COLO829 (cell line): Measurements from ENCODE around the gene DCDC2C.

Source experiments
- DNase-seq: peaks from one replicate; pipeline ENCODE4 v3.0.0; 2012; ENCODE audit warnings: low spot score

The DCDC2C gene

GRCh38 chr2:3712831-3713503, 9.6 kb downstream of the DCDC2C start:
- no peak for DNase-seq

GRCh38 chr2:3718679-3719078, 15.3 kb downstream of the DCDC2C start:
- no peak for DNase-seq

- no peak for DNase-seq
These were observed 21.6 kb downstream of the DCDC2C start for GRCh38 chr2:3725002-3725401.

- DNase-seq, result no peak
These were observed 22.3 kb downstream of the DCDC2C start for GRCh38 chr2:3725458-3726250.

GRCh38 chr2:3726511-3726910, 23.1 kb downstream of the DCDC2C start:
- no peak for DNase-seq

- DNase-seq, result no peak
These were observed 24.1 kb downstream of the DCDC2C start for GRCh38 chr2:3727397-3728045.

- DNase-seq, result peak; percentile 73
These were observed 25.0 kb downstream of the DCDC2C start for GRCh38 chr2:3728104-3729054.

- no peak for DNase-seq
These were observed 25.7 kb downstream of the DCDC2C start for GRCh38 chr2:3729055-3729448.

- no peak for DNase-seq
These were observed 26.4 kb downstream of the DCDC2C start for GRCh38 chr2:3729786-3730185.

- DNase-seq, result no peak
These were observed 27.3 kb downstream of the DCDC2C start for GRCh38 chr2:3730646-3731045.

GRCh38 chr2:3731829-3732228, 28.5 kb downstream of the DCDC2C start:
- DNase-seq, result no peak

- DNase-seq, result no peak
These were observed 32.7 kb downstream of the DCDC2C start for GRCh38 chr2:3736112-3736511.

GRCh38 chr2:3737128-3737527, 33.8 kb downstream of the DCDC2C start:
- DNase-seq, result no peak

GRCh38 chr2:3738454-3738853, 35.1 kb downstream of the DCDC2C start:
- peak; percentile 50 for DNase-seq

GRCh38 chr2:3739313-3739712, 35.9 kb downstream of the DCDC2C start:
- DNase-seq, result no peak

GRCh38 chr2:3741396-3741795, 38.0 kb downstream of the DCDC2C start:
- no peak for DNase-seq

GRCh38 chr2:3741867-3742602, 38.7 kb downstream of the DCDC2C start:
- no peak for DNase-seq

GRCh38 chr2:3742743-3743508, 39.6 kb downstream of the DCDC2C start:
- no peak for DNase-seq

- no peak for DNase-seq
These were observed 40.7 kb downstream of the DCDC2C start for GRCh38 chr2:3743951-3744555.

- DNase-seq, result no peak
These were observed 42.5 kb downstream of the DCDC2C start for GRCh38 chr2:3745920-3746319.
